GM18909 (cell line): ENCODE measurements around the gene PLEKHH1.

Source experiments
- ATAC-seq: cut with Tn5 transposase; IDR thresholded peaks from one replicate; pipeline ENCODE4 v1.9.1; 2021; ENCODE audit warnings: mild to moderate bottlenecking; ENCODE audit not compliant: unreplicated experiment, poor library complexity

Gene PLEKHH1

DNA sequence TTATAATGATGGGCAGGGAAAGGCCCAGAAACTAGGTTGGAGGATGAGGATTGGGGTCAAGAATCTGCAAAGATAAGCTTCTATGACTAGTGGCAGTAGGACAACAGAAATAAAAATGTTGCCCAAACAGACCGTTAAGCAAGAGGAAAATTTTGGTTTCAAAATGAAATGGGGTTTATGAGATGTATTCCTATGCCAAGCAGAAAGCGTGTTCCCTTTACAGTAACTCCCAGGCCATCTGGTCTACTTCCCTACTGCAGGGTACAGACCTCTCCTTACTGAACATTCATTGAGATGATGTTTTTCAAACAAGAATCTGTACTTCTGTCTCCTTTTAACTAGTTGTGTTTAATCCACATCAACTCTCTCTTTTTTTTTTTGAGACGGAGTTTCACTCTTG is 24.1 kb upstream of the PLEKHH1 start:
- ATAC-seq: no peak

DNA sequence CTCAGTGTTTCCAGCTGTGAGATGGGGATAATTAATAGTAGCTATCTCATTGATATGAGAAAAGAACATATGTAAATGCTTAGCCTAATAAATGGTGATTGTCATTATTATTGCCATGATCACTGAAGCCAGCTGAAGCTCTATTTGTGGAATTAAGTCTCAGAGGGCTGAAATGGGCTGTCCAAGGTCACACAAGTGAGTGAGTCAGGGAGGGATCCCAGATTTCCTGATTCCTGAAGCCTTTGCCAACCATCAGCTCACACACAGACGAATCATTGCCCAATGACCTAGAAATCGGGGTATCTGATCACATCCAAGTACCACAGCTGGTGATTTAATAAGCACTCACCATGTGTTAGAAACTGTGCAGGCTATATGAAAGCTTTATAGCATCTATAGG is 23.0 kb upstream of the PLEKHH1 start:
- ATAC-seq: no peak

DNA sequence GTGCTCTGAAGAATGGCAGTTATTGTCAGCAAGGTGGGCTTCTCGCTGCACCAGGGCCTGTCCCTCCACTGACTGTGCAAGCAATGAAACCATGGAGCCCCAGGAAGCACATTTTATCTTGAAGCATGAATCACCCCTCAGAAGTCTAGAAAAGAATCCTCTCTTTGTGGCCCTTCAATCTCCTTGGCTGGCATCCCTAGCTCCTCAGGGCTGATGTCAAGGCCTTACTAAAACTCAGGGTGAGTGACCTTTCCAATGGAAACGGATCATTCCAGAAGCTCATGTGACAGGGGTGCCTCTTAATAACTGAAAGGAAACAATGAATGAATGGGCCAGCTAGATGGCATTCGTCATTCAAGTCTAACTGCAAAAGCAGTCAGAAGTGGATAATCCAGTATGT is 22.3 kb upstream of the PLEKHH1 start:
- no peak for ATAC-seq

DNA sequence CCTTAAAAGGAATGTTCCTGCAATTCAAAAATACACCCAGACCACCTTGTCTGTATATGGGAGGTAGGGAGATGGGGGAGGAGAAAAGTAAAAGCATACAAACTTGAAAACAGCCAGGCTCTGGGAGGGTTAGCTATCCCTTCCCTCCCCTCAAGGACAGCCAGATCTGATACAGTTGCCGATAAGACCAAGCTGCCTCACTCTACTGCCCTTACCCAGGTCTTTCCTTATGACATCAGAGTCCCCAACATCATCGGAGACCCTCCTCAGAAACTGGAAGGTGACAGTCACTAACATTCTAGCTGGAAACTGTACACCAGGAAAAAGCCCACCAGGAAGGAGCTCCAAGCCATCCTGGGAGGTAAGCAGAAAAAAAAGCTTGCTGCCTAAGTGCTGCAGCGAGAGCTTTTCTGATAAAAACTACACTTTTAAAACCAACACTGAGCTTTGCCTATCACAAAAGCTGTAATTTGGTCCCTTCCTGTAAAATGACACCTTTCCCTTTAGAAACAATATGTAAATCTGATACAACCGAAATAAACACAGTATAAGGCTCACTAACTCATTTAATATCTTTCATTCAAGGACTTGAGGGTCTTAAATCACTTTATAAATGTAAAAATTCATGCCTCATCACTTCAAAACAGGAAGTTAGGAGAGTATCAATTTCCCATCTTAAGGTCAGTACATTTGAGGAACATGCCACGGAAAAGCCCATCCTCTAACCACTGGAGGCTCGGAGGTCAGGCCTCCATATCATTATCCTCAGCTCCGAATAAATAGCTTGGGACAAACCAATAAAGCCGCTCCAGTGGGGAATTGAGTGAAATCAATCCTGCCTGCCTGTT is 20.4 kb upstream of the PLEKHH1 start:
- no peak for ATAC-seq

DNA sequence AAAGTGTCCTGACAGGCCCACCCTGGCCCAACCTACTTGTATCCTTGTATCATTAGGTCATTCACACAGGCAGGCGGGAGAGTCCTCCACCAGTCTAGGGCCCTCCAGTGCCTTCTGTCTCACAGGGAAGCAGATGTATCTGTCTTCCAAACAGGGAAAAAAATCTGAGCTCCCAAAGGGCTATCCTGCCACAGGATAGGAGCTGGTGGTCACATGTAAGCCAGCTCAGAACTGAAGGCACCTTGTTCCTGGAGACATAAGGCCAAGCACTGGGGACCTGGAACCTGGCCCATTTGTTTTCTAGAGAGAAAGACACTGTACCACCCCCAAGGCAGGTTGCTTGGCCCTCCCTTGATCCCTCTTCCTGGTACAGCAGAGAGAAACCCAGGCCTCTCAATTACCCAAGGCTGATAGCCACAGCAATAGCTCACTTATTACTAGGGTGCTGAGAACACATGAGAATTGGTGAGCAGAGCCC is 19.4 kb upstream of the PLEKHH1 start:
- ATAC-seq: peak; percentile 54

DNA sequence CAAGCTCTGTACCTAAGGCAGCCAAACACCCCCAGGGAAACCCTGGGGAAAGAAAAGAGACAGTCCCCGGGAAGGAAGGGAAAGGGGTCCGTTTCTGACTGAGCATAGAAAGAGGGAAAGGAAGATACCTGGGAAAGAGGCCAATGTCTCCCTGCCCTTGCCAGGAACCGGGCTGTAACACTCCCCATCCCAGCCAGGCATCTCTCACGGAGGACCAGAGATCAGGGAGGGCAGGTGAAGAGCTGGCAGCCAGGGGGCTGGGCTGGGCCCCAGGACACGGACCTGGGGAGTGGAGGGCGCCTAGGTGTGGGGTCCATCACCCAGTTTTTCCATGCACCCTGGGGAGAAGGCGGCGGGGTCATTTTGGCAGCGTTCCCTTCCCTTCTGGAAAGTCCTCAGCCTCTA is 18.9 kb upstream of the PLEKHH1 start:
- ATAC-seq: no peak

DNA sequence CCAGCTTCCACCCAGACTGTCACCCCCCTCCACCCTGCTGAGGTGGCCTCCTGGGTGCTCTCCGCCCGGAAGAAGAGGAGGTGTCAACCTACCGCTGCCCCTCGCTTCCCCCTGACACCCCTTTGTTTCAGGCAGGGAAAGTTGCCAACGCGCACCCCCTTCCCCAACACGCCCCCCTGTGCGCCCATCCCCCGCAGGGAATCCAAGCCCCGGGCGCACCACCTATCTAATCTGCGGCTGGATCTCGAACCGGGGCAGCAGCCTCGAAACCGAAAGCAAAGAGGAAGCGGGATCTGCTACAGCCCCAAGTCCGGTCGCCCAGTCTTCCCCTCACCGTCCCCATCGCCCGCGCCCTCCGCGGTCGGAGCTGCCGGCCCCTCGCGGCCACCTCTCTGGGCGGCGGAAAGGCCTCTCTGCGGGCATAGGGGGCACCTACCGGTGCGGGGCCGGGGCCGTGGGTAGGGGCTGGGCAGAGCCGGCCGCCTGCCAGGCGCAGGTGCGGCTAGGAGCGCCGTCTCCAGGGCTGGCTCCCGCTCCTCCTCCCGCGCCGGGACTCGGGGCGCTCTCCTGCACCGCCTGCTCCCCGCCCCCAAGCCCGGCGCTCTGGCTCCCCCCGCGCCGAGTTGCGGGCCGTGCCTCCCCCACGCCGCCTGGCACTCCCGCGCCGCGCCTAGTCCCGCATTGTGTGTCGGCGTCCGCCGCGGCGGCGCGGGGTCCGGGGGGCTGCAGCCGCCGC is 18.3 kb upstream of the PLEKHH1 start:
- peak; percentile 47 for ATAC-seq

DNA sequence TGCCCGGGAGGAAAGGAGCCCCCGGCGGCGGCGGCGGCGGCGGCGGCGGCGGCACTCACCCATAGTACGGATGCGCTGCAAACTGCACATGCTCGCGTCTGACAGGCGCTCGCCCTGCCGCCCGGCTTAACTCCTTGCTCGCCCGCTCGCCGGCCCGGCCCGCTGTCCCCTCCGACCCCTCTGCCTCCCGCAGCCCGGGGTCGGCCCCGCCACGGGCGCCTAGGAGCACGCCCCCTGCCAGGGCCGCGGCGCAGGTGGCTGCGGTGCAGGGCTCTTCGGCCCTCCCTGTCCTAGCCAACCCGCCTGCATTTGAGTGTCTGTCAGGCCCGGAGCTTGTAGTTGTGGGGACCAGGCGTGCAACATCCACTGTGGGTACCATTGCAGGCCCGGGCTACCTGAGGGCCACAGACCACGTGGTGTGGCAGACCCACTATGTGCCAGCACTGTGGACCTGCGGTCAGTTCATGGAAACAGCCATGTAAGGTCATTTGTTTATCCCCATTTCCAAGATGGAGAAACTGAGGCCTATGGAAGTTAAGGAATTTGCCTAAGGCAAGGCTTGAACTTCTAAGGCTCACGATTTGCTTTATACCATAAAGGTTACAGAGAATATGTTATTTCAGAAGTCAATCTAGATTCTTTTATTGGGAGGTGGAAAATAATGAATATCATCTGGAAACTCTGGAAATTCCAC is 17.6 kb upstream of the PLEKHH1 start:
- peak; percentile 44 for ATAC-seq

DNA sequence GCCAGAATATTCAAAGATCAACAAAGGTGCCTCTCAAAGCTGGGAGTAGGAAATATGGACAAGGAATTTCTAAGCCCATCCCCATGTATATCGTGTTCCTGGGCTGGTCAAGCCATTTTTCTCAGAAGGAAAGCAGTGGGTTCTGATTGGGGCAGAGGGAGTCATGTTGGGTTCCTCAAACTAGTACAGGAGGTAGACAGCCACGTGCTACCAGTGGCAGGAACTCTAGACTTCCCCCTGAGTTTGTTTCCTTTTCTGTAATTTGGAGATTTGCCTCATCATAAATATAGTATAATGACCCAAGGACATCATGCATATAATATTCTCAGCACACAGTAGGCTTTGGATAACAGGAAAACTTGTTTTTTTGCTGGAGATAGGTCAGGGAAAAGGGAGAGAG is 16.4 kb upstream of the PLEKHH1 start:
- no peak for ATAC-seq

DNA sequence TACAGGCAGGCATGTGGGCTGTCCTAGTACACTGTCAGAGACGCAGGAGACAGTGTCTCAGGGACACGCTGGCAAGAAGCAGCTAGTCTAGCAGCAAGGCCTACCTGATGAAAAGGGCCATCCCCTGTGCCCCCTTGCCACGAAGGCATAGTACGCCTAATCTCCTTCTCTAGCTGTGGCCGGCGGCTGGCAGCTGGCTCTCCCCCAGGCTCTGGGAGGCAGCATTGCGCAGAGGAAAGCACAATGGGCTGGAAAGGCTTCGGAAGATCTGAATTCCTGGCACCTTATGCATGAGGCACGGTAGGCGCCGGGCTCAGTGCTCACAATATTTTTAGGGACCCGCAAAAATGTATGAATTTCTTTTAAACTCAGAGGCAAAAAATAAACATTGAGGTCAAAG is 16.0 kb upstream of the PLEKHH1 start:
- no peak for ATAC-seq

DNA sequence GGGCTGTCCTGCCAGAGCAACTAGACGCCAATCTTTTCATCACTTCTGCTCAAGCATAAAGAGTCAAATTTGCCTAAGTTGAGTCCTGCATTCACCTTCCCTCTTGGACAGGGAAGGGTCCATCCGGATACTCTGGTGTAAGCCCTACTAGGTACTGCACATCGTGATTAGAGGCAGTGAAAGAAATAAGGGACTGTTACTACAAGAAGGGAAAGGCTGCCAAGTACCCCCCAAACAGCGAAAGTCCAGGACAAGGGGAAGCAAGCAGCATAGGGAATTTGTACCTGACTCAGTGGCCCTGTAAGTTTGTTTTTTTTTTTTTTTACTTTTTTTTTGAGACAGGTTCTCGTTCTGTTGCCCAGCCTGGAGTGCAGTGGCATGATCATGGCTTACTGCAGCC is 13.7 kb upstream of the PLEKHH1 start:
- no peak for ATAC-seq

DNA sequence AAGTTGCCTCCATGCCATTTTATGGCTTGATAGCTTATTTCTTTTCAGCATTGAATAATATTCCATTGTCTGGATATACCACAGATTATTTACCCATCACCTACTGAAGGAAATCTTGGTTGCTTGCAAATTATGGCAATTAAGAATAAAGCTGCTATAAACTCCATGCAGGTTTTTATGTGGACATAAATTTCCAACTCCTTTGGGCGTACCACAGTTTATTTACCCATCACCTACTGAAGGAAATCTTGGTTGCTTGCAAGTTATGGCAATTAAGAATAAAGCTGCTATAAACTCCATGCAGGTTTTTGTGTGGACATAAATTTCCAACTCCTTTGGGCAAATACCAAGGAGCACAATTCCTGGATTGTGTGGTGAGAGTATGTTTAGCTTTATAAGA is 12.6 kb upstream of the PLEKHH1 start:
- no peak for ATAC-seq

DNA sequence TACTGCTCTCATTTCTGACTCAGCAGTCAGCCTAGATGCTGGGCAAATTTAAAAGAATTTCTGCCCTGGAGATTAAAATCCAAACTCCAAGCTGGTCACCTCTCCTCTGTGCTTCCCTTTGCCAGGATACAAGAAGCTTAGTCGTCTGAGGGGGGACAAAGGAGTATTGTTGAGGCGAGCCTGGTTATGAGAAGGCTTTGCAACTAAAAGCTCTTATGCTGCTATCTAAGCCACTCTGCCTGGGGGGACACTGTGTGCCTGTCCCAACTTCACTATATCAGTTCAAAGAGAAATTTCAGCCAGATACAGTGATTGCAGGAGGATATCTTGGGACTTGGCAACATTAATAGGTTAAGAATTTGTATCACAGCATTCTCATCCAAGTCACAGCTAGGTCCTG is 10.8 kb upstream of the PLEKHH1 start:
- no peak for ATAC-seq

DNA sequence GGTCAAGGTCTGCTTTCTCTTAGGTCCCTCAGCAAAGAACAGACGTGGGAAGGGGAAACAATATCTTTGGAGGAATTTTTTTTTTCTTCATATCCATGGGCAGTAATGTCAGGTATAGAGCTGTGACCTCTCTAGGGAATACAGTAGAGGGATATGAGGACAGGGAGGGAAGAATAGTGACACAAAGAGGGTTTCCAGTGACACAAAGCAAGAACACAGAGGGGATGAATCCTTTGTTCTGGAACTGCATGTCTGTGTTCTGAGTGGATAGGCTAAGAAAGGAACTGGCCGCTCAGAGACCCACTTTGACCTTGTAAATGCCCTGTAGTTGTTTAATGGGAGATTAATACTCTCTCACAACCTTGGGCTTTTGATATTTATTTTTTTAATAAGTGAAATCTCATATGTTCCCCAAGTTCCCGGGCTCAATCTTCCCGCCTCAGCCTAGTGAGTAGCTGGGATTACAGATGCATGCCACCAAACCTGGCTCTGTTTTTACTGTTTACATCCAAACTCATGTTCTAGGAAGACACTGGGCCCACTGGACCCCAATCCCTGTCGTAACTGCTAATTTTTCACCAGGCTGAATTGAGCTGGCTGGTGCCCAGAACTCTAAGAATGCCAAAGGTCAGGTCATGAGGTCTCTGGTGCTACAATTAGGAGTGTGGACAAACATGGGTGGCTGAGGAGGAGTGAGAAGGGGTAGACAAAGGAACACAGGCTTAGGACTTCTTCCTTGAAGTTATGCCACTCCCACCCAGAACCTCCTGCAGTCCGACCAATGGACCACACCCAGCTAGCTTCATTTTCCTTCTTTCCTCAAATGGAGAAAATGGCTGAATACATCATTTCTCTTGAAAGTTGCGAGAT is 9.1 kb upstream of the PLEKHH1 start:
- ATAC-seq: no peak

DNA sequence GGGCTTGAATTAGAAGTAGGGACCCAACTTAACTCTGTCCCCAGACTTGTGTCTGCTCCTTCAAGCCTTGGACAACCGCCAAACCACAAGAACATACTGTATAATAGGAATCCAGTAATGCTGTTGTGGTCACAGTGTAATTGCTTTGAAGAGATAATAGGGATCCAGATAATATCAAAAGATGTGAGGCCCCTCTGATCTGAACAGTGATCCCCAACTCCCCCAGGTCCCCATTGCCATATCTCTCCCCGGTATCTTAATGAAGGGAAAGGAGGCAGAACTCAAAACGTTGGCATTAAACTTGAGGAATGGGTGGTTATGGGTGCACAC is 8.5 kb upstream of the PLEKHH1 start:
- no peak for ATAC-seq

DNA sequence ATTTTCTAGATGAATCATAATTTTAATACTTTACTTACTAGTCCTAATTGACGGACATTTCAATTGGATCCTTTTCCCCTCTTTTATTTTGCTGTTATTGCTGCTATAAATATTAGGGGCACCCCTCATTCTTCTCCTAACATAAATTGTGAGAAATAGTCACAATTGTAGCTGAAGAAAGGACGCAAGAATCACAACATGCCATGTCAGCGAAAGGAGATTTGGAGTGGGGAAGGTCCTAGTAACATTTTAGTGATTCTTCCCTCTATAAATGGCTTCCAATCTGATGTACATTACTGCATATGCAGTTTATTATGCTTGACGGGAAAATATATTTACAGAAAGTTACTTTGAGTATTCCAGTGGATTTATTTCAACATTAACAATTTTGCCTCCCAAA is 7.7 kb upstream of the PLEKHH1 start:
- no peak for ATAC-seq

DNA sequence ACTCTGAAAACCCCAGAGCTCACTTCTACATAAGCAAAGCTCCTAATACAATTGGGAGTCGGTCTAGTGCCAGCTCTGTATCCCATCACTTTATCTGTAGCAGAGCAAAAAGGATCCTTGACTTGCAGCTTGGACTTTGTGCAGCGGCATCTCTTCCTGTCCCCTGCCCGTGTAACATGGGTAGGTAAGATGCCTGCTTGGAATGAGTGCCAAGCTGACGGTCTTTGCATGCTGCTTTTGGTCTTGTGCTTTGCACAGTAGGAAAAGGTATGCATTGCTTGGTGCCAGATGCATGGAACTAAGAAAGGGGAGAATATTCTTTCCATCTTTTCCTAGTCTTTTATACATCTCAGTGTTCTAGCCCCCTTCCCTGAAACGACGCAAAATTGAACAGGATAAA is 6.9 kb upstream of the PLEKHH1 start:
- ATAC-seq: no peak

DNA sequence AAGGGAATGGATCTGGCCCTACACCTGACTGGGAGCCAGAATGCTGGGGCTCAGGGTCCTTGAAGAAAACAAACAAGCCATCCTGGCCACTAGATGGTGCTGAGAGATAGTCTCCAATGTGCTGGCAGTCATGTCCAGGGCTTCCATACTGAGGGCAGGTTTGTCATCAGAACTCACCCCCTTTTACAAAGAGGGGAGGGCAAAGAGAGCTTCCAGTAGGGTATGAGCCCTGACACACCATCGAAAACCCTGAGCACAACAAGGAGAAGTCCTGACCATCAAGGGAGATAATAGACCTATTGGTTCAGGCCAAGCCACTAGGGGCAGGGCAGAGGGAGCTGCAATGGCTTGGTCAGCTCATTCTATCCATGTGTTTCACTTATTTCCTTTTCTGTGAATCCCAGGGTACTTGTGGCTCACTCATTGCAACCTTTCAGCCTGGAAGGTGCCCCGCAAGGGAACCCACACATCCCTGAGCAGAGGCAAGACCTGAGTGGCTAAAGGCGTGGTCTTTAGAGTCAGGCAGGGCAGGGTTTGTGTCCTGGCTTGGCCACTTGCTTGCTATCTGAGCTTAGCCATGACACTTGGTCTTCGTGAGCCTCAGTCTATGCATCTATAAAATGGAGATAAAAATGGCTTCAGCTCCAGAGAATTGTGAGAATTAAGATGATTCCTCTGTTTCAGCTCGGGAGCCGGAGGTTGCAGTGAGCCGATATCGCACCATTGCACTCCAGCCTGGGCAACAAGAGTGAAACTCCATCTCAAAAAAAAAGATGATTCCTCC is 6.2 kb upstream of the PLEKHH1 start:
- ATAC-seq: no peak

DNA sequence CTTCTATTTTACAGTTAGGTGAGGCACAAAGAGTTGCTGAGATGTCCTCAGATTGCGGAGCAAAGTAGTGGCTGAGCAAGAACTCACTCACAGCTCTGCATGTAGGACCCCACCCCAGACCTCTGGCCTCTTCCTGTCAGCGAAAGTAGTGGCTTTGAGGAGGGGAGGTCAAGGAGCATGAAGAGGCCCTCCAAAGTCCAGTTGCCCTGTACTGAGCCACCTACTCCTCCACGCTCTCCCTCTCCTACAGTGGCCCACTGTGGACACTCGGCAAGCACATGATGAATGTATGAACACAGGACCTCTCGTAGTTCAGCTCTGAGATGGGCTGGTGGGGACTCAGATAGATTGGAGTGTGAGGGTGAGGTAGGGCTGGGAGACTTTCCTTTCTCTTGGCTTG is 5.3 kb upstream of the PLEKHH1 start:
- no peak for ATAC-seq

DNA sequence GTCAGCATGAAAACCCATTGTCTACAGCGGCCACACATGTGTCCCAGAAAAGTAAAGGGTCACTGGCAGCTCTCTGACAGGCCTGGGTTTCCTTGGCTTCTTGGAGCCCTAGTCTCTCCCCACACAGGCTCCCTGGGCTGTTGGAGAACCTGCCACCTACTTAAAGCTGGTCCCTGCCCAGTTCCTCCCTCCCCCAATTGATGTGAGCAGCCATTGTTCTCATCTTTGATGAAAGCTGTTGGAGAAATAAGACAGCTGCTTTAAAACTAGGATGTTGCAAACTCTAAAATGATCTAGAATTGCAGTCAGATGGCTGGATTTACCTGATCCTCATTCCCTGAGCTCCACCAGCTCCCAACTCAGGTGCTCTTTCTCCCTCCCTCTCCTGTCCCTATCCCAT is 4.8 kb upstream of the PLEKHH1 start:
- no peak for ATAC-seq
